ENCODE results near the gene HHIPL1.

The HHIPL1 gene

GRCh38 chr14:99696929-99697328, 52.0 kb downstream of the HHIPL1 start:
- Histone ChIP-seq H3K4me2 (ENCODE audit: insufficient read depth, low read length) (no peak overlapping the region), H3K4me1 (ENCODE audit: insufficient read depth, low read length) (no peaks in the 10 kb centered on the region), H3K9me3 (ENCODE audit: insufficient read depth, low read length, severe bottlenecking) (no peaks in the 10 kb centered on the region), H3K27me3 (ENCODE audit: insufficient read depth, low read length, poor library complexity) (peaks cover 6% of the 10 kb centered on the region), H3K4me3 (ENCODE audit: low read depth in 1 of 2, low read length in 2 of 2) (no peak overlapping the region), H4K20me1 (ENCODE audit: insufficient read depth, low read length) (peaks cover 4% of the 10 kb centered on the region; the same call in 1 of the 2 replicates), H3K9ac (ENCODE audit: low read depth, low read length) (no peak overlapping the region), H2AFZ (ENCODE audit: low read depth, low read length) (no peak overlapping the region), H3K79me2 (ENCODE audit: insufficient read depth, low read length) (no peaks in the 10 kb centered on the region), H3K36me3 (ENCODE audit: insufficient read depth, low read length) (no peaks in the 10 kb centered on the region), H3K27ac (ENCODE audit: low read length) (no peak overlapping the region)
- DNase-seq (no peak), ATAC-seq (ENCODE audit: insufficient read depth, low read depth) (no peak)
- TF ChIP-seq, protein P1, sequence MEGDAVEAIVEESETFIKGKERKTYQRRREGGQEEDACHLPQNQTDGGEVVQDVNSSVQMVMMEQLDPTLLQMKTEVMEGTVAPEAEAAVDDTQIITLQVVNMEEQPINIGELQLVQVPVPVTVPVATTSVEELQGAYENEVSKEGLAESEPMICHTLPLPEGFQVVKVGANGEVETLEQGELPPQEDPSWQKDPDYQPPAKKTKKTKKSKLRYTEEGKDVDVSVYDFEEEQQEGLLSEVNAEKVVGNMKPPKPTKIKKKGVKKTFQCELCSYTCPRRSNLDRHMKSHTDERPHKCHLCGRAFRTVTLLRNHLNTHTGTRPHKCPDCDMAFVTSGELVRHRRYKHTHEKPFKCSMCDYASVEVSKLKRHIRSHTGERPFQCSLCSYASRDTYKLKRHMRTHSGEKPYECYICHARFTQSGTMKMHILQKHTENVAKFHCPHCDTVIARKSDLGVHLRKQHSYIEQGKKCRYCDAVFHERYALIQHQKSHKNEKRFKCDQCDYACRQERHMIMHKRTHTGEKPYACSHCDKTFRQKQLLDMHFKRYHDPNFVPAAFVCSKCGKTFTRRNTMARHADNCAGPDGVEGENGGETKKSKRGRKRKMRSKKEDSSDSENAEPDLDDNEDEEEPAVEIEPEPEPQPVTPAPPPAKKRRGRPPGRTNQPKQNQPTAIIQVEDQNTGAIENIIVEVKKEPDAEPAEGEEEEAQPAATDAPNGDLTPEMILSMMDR (IDR thresholded peaks at IDR 0.05; ENCODE audit: borderline replicate concordance, extremely low read depth, low read length, poor library complexity, severe bottlenecking): no peak
- no peak for TF ChIP-seq EZH2 (IDR thresholded peaks at IDR 0.05; ENCODE audit: borderline replicate concordance, low read depth, low read length, severe bottlenecking)

DNA sequence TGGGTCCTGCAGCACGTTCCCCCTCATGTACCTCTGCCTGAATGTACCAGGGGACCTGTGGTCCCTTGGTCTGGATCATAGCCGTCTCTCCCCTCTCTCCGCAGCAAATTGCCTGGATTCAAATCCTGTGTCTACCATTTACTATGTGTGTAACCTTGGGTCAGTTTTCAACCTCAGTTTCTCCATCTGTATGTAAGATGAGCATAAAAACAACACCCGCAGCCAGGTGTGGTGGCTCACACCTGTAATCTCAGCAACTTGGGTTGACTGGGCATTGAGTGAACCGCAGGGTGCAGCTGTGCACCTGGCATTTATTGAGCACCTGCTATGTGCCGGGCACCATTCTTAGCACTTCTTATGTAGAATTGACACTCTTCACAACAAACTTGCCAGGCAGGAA, 53.3 kb downstream of the HHIPL1 start:
- peaks cover 6% of the 10 kb centered on the region for H3K27me3 ChIP-seq (ENCODE audit: insufficient read depth, low read length, poor library complexity)
- DNase-seq (no peak), ATAC-seq (ENCODE audit: insufficient read depth, low read depth) (no peak)
- no peaks in the 10 kb centered on the region for H3K36me3 ChIP-seq (ENCODE audit: insufficient read depth, low read length)
- H3K9ac ChIP-seq (ENCODE audit: low read depth, low read length): no peak overlapping the region
- no peak overlapping the region for H3K27ac ChIP-seq (ENCODE audit: low read length)
- no peak overlapping the region for H2AFZ ChIP-seq (ENCODE audit: low read depth, low read length)
- H3K4me1 ChIP-seq (ENCODE audit: insufficient read depth, low read length): no peaks in the 10 kb centered on the region
- TF ChIP-seq, protein P1 (IDR thresholded peaks at IDR 0.05; ENCODE audit: borderline replicate concordance, extremely low read depth, low read length, poor library complexity, severe bottlenecking): no peak
- TF ChIP-seq EZH2 (IDR thresholded peaks at IDR 0.05; ENCODE audit: borderline replicate concordance, low read depth, low read length, severe bottlenecking): no peak
- no peak overlapping the region for H3K4me2 ChIP-seq (ENCODE audit: insufficient read depth, low read length)
- H3K4me3 ChIP-seq (ENCODE audit: low read depth in 1 of 2, low read length in 2 of 2): no peak overlapping the region
- H4K20me1 ChIP-seq (ENCODE audit: insufficient read depth, low read length): peaks cover 4% of the 10 kb centered on the region; the same call in 1 of the 2 replicates
- peaks cover 4% of the 10 kb centered on the region for H3K9me3 ChIP-seq (ENCODE audit: insufficient read depth, low read length, severe bottlenecking)
- no peaks in the 10 kb centered on the region for H3K79me2 ChIP-seq (ENCODE audit: insufficient read depth, low read length)

DNA sequence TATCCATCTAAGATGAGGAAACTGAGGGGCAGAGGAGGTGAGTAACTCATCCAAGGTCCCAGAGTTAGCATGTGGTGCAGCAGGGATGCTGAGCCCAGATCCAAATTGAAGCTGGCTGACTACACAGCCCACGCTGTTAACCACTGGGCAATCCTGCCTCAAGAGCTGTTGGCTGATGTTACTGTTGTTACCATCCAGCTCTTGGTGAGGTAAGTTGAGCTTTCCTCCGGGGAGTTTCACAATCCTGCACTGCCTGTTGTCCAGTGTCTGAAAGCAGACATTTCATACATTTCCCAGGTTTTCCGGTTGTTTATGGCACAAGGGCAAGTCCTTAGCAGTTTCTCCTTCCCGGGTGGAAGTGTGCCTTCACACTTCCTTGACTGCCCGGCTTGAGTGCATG, 53.7 kb downstream of the HHIPL1 start:
- TF ChIP-seq, protein P1 (IDR thresholded peaks at IDR 0.05; ENCODE audit: borderline replicate concordance, extremely low read depth, low read length, poor library complexity, severe bottlenecking): no peak
- no peak for TF ChIP-seq EZH2 (IDR thresholded peaks at IDR 0.05; ENCODE audit: borderline replicate concordance, low read depth, low read length, severe bottlenecking)
- Histone ChIP-seq H4K20me1 (ENCODE audit: insufficient read depth, low read length) (peaks cover 4% of the 10 kb centered on the region; the same call in 1 of the 2 replicates), H3K27ac (ENCODE audit: low read length) (no peak overlapping the region), H3K4me2 (ENCODE audit: insufficient read depth, low read length) (no peak overlapping the region), H3K9ac (ENCODE audit: low read depth, low read length) (no peak overlapping the region), H3K4me3 (ENCODE audit: low read depth in 1 of 2, low read length in 2 of 2) (no peak overlapping the region), H3K27me3 (ENCODE audit: insufficient read depth, low read length, poor library complexity) (peaks cover 6% of the 10 kb centered on the region), H3K9me3 (ENCODE audit: insufficient read depth, low read length, severe bottlenecking) (peaks cover 8% of the 10 kb centered on the region), H3K36me3 (ENCODE audit: insufficient read depth, low read length) (no peaks in the 10 kb centered on the region), H3K79me2 (ENCODE audit: insufficient read depth, low read length) (no peaks in the 10 kb centered on the region), H2AFZ (ENCODE audit: low read depth, low read length) (no peak overlapping the region), H3K4me1 (ENCODE audit: insufficient read depth, low read length) (no peaks in the 10 kb centered on the region)
- ATAC-seq (ENCODE audit: insufficient read depth, low read depth) (no peak), DNase-seq (no peak)
